ENCODE measurements around the gene ZC3H11A. TPM values are rescaled to one million over a fixed set of nuclear protein-coding genes. Genes with fewer than 3 reads are reported as not detected.

The ZC3H11A gene
- total RNA-seq, 2 donors from 2014 or later = 88.8 to 117 TPM

- Mint-ChIP-seq H3K27me3 (no peaks in the 10 kb centered on the region), H3K27ac (no peak overlapping the region), H3K4me1 (no peaks in the 10 kb centered on the region), H3K9me3 (no peaks in the 10 kb centered on the region), H3K4me3 (no peak overlapping the region), H3K36me3 (ENCODE audit: low read depth) (peaks cover 95% of the 10 kb centered on the region)
- no peak for ATAC-seq (replicated peaks)
These were observed 47.1 kb downstream of the ZC3H11A start for GRCh38 chr1:203842559-203842876.

GRCh38 chr1:203843435-203843834, 48.0 kb downstream of the ZC3H11A start:
- Mint-ChIP-seq H3K27ac (no peak overlapping the region), H3K9me3 (no peaks in the 10 kb centered on the region), H3K27me3 (no peaks in the 10 kb centered on the region), H3K4me1 (no peaks in the 10 kb centered on the region), H3K36me3 (ENCODE audit: low read depth) (peaks cover 95% of the 10 kb centered on the region), H3K4me3 (no peak overlapping the region)
- no peak for ATAC-seq (replicated peaks)

Other genes with a start within 250 kb of the ZC3H11A start
- 100 to 1,000 TPM; 101 TPM for gene ATP2B4, start 168.8 kb upstream of the ZC3H11A start, total RNA-seq
- gene LAX1, start 30.4 kb upstream of the ZC3H11A start, total RNA-seq = 10 to 100 TPM; 17.2 to 26.9 TPM
- gene ZBED6, start within 50 bp of the ZC3H11A start, total RNA-seq = 10 to 100 TPM; 21.8 to 39.5 TPM
- 100 to 1,000 TPM; 168 to 275 TPM for gene SNRPE, start 66.0 kb downstream of the ZC3H11A start, total RNA-seq